HG02870 (cell line): ENCODE results near the gene ANKMY1.

Experiments
- ATAC-seq: cut with Tn5 transposase; IDR thresholded peaks from one replicate; pipeline ENCODE4 v1.9.1; 2021; ENCODE audit warnings: mild to moderate bottlenecking, moderate library complexity; ENCODE audit not compliant: unreplicated experiment

ANKMY1 gene

GRCh38 chr2:240451791-240452461, 105.9 kb downstream of the ANKMY1 start:
- ATAC-seq, result no peak

GRCh38 chr2:240451108-240451611, 106.6 kb downstream of the ANKMY1 start:
- ATAC-seq, result no peak

GRCh38 chr2:240450532-240451107, 107.2 kb downstream of the ANKMY1 start:
- no peak for ATAC-seq

GRCh38 chr2:240449764-240450531, 107.8 kb downstream of the ANKMY1 start:
- no peak for ATAC-seq

GRCh38 chr2:240448387-240449274, 109.2 kb downstream of the ANKMY1 start:
- no peak for ATAC-seq

GRCh38 chr2:240447934-240448333, 109.9 kb downstream of the ANKMY1 start:
- ATAC-seq, result no peak

GRCh38 chr2:240447331-240447730, 110.5 kb downstream of the ANKMY1 start:
- ATAC-seq, result no peak

- no peak for ATAC-seq
These were observed 111.1 kb downstream of the ANKMY1 start for GRCh38 chr2:240446664-240447175.

GRCh38 chr2:240445961-240446663, 111.7 kb downstream of the ANKMY1 start:
- ATAC-seq, result no peak

GRCh38 chr2:240444464-240444863, 113.3 kb downstream of the ANKMY1 start:
- ATAC-seq, result no peak

GRCh38 chr2:240443891-240444301, 113.9 kb downstream of the ANKMY1 start:
- ATAC-seq, result no peak

- ATAC-seq, result no peak
These were observed 114.7 kb downstream of the ANKMY1 start for GRCh38 chr2:240442891-240443715.

- no peak for ATAC-seq
These were observed 115.8 kb downstream of the ANKMY1 start for GRCh38 chr2:240441993-240442411.

- no peak for ATAC-seq
These were observed 116.3 kb downstream of the ANKMY1 start for GRCh38 chr2:240441326-240441992.

- no peak for ATAC-seq
These were observed 117.0 kb downstream of the ANKMY1 start for GRCh38 chr2:240440704-240441320.

- no peak for ATAC-seq
These were observed 117.5 kb downstream of the ANKMY1 start for GRCh38 chr2:240440251-240440650.

GRCh38 chr2:240439698-240440151, 118.1 kb downstream of the ANKMY1 start:
- ATAC-seq, result no peak
